ES-I3 (cell line): ENCODE measurements around the gene HYAL1.

Source experiments
- H3K36me3 ChIP-seq: 2 replicates; pipeline ENCODE4 v1.6.1; 2013; ENCODE audit warnings: mild to moderate bottlenecking, low read length, control low read depth, moderate library complexity; ENCODE audit not compliant: insufficient read depth
- H3K4me1 ChIP-seq: 2 replicates; pipeline ENCODE4 v1.6.1; 2013; ENCODE audit warnings: mild to moderate bottlenecking, control low read depth, low read length; ENCODE audit not compliant: insufficient read depth
- H3K9ac ChIP-seq: 2 replicates; pipeline ENCODE4 v1.6.1; 2013; ENCODE audit warnings: low read depth, mild to moderate bottlenecking, low read length, moderate library complexity
- H3K9me3 ChIP-seq: 2 replicates; pipeline ENCODE4 v1.6.1; 2013; ENCODE audit warnings: mild to moderate bottlenecking, low read length, moderate library complexity; ENCODE audit not compliant: control insufficient read depth, insufficient read depth

The HYAL1 gene, protein sequence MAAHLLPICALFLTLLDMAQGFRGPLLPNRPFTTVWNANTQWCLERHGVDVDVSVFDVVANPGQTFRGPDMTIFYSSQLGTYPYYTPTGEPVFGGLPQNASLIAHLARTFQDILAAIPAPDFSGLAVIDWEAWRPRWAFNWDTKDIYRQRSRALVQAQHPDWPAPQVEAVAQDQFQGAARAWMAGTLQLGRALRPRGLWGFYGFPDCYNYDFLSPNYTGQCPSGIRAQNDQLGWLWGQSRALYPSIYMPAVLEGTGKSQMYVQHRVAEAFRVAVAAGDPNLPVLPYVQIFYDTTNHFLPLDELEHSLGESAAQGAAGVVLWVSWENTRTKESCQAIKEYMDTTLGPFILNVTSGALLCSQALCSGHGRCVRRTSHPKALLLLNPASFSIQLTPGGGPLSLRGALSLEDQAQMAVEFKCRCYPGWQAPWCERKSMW

DNA sequence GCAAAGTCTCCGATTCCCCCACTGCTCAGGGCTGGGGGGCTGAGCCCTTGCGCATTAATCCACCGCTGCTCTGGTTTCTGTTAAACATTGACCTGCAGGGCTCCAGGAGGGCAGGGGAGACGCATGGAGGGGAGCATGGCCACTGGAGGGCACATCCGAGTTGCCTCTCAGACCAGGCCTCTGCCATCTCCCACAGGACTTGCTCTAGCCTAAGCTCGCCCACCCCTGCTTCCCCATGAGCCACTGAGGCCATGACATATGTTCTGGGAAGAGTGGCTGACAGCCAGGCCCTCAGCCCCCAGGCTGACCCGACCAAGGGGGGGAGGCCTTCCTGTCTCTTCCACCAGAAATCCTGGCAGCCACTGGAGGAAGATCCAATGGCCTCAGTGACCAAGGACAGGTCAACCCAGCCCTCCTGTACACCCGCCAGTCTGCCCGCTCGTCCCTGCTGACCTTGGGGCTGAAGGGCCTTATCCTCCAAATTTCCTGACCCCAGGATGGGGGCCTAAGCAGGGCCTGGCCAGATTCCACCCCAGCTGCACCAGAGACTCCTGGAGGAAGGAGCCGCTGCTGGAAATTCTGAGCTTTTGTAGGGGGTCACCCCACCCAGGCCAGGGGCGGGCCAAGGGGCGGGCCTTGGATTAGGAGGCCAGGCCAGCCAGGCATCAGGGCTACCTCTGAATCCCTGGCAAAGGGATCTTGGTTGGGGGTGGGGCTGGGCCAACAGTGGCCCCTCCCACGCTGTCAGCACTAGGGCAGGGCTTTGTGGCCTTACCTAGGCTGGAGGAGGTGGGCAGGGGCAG, at the start of gene HYAL1:
Gene HYAL1 (minus strand): TSS at position 562 of the 803 bp plus-strand sequence. CDS start 618 bp downstream, outside the sequence.
- H3K4me1 ChIP-seq, result peaks cover 11% of the 10 kb centered on the region
- peaks cover 5% of the 10 kb centered on the region; the same call in 1 of the 2 replicates for H3K9me3 ChIP-seq
- H3K9ac ChIP-seq, result 0 out of 2 replicates have a peak within 1 kb of the TSS, but pooled peaks have one; percentile 19
- H3K36me3 ChIP-seq, result no peaks in the 10 kb centered on the region

DNA sequence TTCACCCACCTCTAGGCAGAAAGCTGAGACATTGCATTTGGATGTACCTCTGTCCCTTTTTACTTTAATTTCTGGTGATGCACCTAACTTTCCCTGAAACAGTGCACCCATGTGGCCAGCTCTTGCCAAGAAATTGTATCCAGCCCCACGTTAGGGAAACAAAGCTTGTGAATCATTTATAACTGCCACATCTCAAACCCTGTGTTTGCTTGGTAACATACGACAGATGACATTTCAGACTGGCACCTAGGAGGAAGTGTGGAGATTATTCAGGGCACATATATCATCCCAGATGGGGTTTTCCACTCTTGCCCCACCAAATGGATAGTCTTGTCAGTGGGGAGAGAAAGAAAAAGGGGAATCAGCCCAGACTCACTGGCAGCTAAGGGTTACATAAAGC, 49.4 kb upstream of the HYAL1 start:
- peaks cover 8% of the 10 kb centered on the region; the same call in 1 of the 2 replicates for H3K4me1 ChIP-seq
- H3K9me3 ChIP-seq, result no peaks in the 10 kb centered on the region
- no peak overlapping the region for H3K9ac ChIP-seq
- 0 out of 2 replicates have a peak, but pooled peaks cover 2% of the 10 kb centered on the region for H3K36me3 ChIP-seq

DNA sequence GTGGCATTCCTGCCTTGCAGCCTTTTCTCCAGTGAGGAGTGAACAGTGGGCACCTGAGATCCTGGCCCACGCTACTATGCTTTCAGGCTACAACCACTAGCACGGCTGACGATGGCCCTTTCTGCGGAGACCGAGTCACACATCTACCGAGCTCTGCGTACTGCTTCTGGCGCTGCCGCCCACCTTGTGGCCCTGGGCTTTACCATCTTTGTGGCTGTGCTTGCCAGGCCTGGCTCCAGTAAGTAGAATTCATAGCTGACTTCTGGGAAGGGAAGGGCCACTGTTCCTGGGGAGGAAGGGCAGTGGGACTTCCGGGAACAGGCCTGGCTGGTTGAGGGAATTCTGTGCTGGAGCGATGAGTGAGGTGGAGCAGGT, 47.9 kb upstream of the HYAL1 start:
- H3K9ac ChIP-seq, result peak overlapping the region; percentile 58; the same call in 1 of the 2 replicates
- H3K36me3 ChIP-seq, result no peaks in the 10 kb centered on the region
- H3K9me3 ChIP-seq, result no peaks in the 10 kb centered on the region
- H3K4me1 ChIP-seq, result no peaks in the 10 kb centered on the region

DNA sequence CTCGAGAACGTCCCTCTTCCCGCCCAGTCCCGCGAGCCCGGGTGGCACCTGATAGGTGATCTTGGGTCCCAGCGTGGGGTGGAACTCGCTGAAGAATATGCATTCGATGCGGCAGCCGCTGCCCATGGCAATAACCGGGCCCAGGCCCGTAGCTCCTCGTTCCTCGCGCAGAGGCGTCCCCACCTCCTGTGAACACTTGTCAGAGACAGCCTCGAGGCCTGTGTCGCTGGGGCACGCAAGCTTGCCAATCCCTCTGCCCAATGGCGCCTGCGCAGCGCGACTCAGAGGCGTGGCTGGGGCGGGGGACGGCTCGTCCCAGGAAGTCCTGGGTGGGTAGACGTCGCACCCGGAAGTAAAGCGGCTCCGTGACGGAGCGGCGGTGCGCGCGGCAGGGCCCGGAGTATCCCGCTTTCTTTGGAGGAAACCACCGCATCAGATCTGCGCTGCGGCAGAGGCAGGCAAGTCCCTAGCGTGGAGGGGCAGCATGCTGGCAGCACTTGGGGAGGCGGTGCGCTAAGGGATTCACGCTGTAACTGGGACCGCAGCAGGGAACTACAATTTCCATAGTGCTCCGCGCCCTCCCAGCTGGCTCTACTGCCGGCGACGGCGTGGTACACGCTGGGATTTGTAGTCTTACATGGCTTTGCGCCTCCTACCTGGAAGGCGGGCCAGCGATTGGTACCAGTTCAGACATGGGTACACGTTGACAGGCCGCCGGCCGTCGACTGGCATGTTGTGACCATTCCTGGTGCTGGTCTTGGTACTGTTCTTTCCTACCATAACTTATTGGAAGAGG, 47.4 kb upstream of the HYAL1 start, which contains the start of the genes CYB561D2 and NPRL2:
Gene CYB561D2 (plus strand): TSS at position 336 of the 796 bp plus-strand sequence. CDS start 572 bp downstream, outside the sequence.
Gene NPRL2 (minus strand): TSS at position 249 of the 796 bp plus-strand sequence. CDS start 123 bp downstream, at position 126.
- Histone ChIP-seq H3K9ac (peak within 1 kb of the TSS; percentile 58), H3K4me1 (no peaks in the 10 kb centered on the region), H3K9me3 (no peaks in the 10 kb centered on the region), H3K36me3 (no peaks in the 10 kb centered on the region)

DNA sequence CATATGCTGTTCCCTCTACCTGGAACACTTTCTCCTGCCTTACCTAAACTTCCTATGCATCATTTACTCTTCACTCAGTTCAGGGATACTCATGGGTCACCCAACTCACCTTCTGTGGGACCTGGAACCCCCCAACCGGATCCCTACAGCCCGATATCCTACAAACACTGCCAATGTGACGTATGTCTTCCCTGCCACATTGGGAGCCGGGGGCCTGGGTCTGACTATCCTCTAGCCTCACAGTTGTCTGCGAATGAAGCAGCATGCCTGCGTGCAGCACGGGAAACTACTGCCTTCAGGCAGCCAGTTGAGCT, 46.8 kb upstream of the HYAL1 start:
- H3K9me3 ChIP-seq, result no peaks in the 10 kb centered on the region
- H3K4me1 ChIP-seq, result no peaks in the 10 kb centered on the region
- no peaks in the 10 kb centered on the region for H3K36me3 ChIP-seq
- H3K9ac ChIP-seq, result peak overlapping the region; percentile 58

DNA sequence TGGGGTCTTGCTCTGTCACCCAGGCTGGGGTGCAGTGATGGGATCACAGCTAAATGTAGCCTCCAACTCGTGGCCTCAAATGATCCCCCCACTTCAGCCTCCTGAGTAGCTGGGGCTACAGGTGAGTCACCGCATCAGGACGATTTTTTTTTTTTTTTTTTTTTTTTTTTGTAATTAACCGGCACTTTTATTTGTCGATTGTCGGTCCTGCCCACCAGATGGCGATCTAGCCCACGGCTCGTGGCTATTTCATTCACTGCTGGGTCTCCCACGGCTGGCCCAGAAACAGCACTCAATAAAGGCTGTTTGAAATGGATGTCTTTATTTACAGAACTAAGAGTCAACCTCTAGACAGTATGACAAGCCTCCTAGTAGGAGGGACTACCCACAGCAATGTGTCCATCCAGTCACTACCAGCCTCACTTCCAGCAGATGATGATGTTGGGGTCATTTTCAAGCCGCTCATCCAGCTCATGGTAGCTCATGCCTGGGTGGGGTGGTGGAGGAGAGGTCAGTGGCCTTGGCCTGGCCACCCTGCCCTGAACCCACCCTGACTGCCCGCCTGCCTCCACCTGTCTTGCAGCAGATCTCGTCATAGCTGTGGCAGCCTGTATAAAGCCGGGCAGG, 43.9 kb upstream of the HYAL1 start:
- Histone ChIP-seq H3K36me3 (no peaks in the 10 kb centered on the region), H3K4me1 (no peaks in the 10 kb centered on the region), H3K9me3 (no peaks in the 10 kb centered on the region), H3K9ac (no peak overlapping the region)

DNA sequence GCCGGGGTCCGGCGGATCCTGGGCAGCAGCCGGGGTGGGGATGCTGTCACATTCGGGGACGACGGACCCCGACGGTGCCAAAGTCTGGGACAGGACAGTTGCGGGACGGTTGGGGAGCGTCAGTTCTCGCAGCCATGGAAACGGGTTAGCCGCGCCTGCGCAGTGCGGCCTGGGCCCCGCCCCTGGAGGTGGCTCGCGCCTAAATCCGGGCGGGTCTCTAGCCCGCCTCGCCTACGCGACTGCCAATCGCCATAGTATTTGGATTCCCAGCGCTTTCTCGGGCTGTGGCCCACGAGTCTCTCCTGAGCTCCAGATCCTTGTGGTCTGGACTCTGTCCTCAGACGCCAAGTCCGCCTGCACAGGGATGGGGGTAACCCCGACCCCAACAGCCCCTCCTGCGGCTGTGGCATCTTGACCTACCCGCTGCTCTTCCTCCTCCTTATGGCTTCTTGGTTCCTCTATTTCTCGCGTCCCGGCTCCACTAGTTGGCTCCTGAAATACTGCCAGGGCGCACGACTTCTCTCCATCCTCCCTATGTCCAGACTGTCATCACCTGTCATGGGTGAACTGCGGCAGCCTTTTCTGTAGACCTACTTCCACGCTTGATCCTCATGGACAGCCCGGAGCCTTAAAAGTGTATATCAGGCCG, 42.3 kb upstream of the HYAL1 start, which contains the start of gene ZMYND10:
Gene ZMYND10 (minus strand): TSS at position 147 of the 649 bp plus-strand sequence. CDS start 153 bp downstream, outside the sequence.
- no peaks in the 10 kb centered on the region for H3K9me3 ChIP-seq
- H3K9ac ChIP-seq, result peak within 1 kb of the TSS; percentile 58; the same call in 1 of the 2 replicates
- no peaks in the 10 kb centered on the region for H3K36me3 ChIP-seq
- no peaks in the 10 kb centered on the region for H3K4me1 ChIP-seq

DNA sequence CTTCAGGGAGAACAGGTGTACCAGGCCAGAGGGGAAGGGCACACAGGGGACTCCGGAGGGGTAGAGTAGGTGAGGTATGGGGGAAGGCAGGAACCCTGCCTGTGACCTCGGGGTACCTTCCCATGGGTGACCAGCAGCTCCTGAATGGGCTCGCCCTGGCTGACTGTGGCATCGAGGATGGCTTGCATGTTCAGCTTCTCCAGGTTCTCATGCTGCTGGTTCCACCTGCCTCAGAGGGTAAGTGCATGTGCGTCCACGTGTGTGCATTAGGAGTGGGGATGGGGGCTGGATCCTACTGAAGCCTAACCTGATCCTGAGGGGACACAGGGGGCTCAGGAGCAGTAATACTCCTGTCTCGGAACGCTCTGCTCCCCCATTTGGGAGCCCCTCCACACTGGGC, 41.6 kb upstream of the HYAL1 start:
- Histone ChIP-seq H3K4me1 (no peaks in the 10 kb centered on the region), H3K9me3 (no peaks in the 10 kb centered on the region), H3K9ac (peak overlapping the region; percentile 58; the same call in 1 of the 2 replicates), H3K36me3 (no peaks in the 10 kb centered on the region)

DNA sequence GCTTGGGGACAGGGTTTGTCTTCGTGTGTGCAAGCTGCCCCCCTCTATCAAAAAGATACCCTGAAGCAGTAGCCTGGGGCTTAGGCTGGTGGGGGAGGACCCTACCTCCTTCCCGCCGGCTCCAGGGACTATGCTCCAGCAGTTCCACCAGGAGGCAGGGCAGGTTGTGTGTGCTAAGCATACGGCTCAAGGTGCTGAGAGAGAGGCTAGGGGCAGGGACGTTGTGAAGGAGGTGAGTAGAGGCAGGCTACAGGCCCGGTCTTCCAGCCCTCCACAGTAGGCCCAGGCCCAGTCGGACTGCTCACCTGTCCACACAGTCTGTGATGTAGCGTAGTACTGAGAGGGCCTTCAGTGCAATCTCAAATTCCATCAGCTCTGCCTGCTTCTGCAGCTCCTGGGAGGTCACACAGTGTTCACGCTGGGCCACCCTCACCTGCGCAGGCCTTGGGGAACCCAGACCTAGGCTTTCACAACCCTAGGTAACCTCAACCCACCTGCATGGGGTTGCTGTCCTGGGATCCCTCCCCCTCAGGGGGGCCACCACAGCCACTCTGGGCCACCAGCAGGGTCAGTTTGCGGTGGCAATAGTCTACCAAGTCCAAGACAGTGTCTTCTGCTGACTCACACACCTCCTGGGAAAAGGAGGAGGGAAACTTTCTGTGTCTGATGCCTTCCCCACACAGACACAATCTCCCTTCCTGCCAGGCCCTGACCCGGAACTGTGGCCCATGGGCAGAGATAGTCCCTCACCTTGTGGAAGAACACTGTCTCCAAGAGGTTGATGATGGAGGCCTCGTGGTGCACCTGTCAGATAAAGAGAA, 39.6 kb upstream of the HYAL1 start:
- H3K9ac ChIP-seq, result no peak overlapping the region
- H3K36me3 ChIP-seq, result no peaks in the 10 kb centered on the region
- peaks cover 5% of the 10 kb centered on the region for H3K4me1 ChIP-seq
- H3K9me3 ChIP-seq, result no peaks in the 10 kb centered on the region

DNA sequence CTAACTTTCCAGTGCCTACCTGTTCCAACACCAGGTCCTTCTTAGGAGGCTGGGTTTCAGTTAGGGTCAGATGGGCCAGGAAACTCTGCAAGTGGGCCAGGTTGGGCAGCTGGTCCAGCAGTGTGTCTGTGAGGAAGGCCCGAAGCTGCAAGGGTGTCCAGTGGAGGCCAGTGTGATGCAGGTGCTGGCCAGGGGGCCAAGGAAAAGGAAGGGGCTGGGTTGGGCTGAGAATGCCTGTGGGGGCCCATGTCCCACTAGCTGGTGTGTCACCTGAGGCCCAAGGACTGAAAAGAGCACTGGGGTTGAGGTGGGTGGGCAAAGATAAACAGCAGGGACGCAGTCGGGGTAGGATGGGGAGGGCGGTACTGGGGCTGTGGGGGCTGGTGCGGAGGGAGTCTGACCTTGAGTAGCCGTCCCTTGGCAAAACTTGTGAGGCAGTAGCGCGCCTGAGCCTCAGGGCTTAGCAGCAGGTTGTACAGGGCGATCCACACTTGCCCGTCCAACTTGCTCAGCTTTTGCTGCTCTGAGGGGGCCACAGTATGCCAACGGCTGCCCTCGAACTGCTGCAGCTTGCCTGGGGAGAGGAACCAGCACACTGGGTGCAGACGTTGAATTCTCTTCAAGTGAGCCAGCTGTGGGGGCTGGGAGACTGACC, 38.7 kb upstream of the HYAL1 start:
- Histone ChIP-seq H3K36me3 (no peaks in the 10 kb centered on the region), H3K9me3 (no peaks in the 10 kb centered on the region), H3K4me1 (peaks cover 5% of the 10 kb centered on the region), H3K9ac (no peak overlapping the region)

DNA sequence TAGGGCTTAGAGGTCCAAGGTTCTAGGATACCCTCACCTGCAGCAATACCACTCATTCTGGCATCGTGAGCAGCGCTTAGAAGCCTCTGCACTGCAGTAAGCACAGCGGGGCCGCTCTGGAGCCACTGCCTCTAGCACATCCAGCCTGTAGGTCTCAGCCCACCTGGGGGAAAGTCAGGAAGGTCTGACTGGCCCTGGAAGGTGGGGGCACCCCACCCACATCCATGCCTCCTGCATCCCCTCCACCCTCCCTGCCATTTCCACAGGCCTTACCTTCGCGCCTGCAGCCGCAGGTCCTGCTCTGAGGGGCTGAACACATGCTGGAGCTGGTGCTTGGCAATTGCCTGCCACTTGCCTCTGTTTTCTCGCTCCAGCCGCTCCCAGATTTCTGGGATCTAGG, 38.2 kb upstream of the HYAL1 start:
- Histone ChIP-seq H3K4me1 (peaks cover 5% of the 10 kb centered on the region), H3K9me3 (no peaks in the 10 kb centered on the region), H3K9ac (no peak overlapping the region)

More for the DNA sequence above, 38.2 kb upstream of the HYAL1 start:
- no peaks in the 10 kb centered on the region for H3K36me3 ChIP-seq
